ACHN (cell line): ENCODE data around the gene PRTG.
"Not testable (repeated sequence)": the region's sequence is repeated elsewhere in the genome, so short reads cannot be mapped to it uniquely, and the experiment has no call there.

Experiments used
- DNase-seq: peaks from one replicate; pipeline ENCODE4 v3.0.0-alpha.2; 2015
- in situ Hi-C: cut with HindIII; loops from 2 replicates; pipeline ENCODE4 v1.10.0; 2017; ENCODE audit warnings: low sequenced_read_pairs, low pct_ligation_motif_present, low pct_unique_long_range_greater_than_20kb

The PRTG gene

GRCh38 chr15:55742927-55743728, at the start of gene PRTG:
Gene PRTG, minus strand, starts transcription at chr15:55743152. Its CDS starts 221 bp downstream, at chr15:55742931.
- peak; percentile 85 for DNase-seq
- in situ Hi-C loops = no loop called here

GRCh38 chr15:55791551-55792400, 48.8 kb upstream of the PRTG start:
- in situ Hi-C loops = no loop called here
- peak; percentile 19 for DNase-seq

GRCh38 chr15:55789066-55789660, 46.2 kb upstream of the PRTG start:
- in situ Hi-C loops = no loop called here
- no peak for DNase-seq

- in situ Hi-C loops = no loop called here
- DNase-seq = no peak
These were observed 43.4 kb upstream of the PRTG start for GRCh38 chr15:55786341-55786740.

GRCh38 chr15:55785593-55785992, 42.6 kb upstream of the PRTG start:
- DNase-seq, in situ Hi-C loops: not testable (repeated sequence)

- no peak for DNase-seq
- in situ Hi-C loops = no loop called here
These were observed 41.3 kb upstream of the PRTG start for GRCh38 chr15:55784286-55784685.

GRCh38 chr15:55782901-55783300, 39.9 kb upstream of the PRTG start:
- DNase-seq = no peak
- in situ Hi-C loops = no loop called here

- DNase-seq = no peak
- in situ Hi-C loops = no loop called here
These were observed 37.3 kb upstream of the PRTG start for GRCh38 chr15:55780292-55780691.

- DNase-seq = no peak
- in situ Hi-C loops = no loop called here
These were observed 36.0 kb upstream of the PRTG start for GRCh38 chr15:55778932-55779331.

GRCh38 chr15:55775316-55775715, 32.4 kb upstream of the PRTG start:
- no peak for DNase-seq
- in situ Hi-C loops = no loop called here

GRCh38 chr15:55774113-55774970, 31.4 kb upstream of the PRTG start:
- DNase-seq = peak; percentile 44
- in situ Hi-C loops = no loop called here

- in situ Hi-C loops = no loop called here
- no peak for DNase-seq
These were observed 27.9 kb upstream of the PRTG start for GRCh38 chr15:55770806-55771205.

- in situ Hi-C loops = no loop called here
- DNase-seq = no peak
These were observed 27.3 kb upstream of the PRTG start for GRCh38 chr15:55770261-55770660.

GRCh38 chr15:55768670-55769185, 25.8 kb upstream of the PRTG start:
- DNase-seq = no peak
- in situ Hi-C loops = no loop called here

GRCh38 chr15:55766676-55767075, 23.7 kb upstream of the PRTG start:
- in situ Hi-C loops = no loop called here
- DNase-seq = no peak

- DNase-seq = no peak
- in situ Hi-C loops = no loop called here
These were observed 21.4 kb upstream of the PRTG start for GRCh38 chr15:55764398-55764797.

- DNase-seq = no peak
- in situ Hi-C loops = no loop called here
These were observed 15.6 kb upstream of the PRTG start for GRCh38 chr15:55758580-55758986.

- in situ Hi-C loops, DNase-seq: not testable (repeated sequence)
These were observed 10.5 kb upstream of the PRTG start for GRCh38 chr15:55753433-55753832.
